Measurements from ENCODE around the gene INTS11. TPM values are rescaled to one million over a fixed set of nuclear protein-coding genes. Genes with fewer than 3 reads are reported as not detected.

The INTS11 gene
- total and polyA plus RNA-seq, 9 of the 15 experiments (the other 6 are each of a cell fraction or from before 2014, with no cell fraction given): 3.6 to 183 (median 110) TPM

- H3K9me1 ChIP-seq (ENCODE audit: control insufficient read depth, insufficient read depth, low read length): no peaks in the 10 kb centered on the region
- DNase-seq (ENCODE audit: extremely low read depth in 1 of 4, low spot score in 3 of 4): no peak
- H3K27me3 ChIP-seq (ENCODE audit: control insufficient read depth in 2 of 2, insufficient read depth in 2 of 2, low read length in 2 of 2): no peaks in the 10 kb centered on the region
- ATAC-seq: no peak
- no peaks in the 10 kb centered on the region for H3K36me3 ChIP-seq (ENCODE audit: control insufficient read depth, insufficient read depth, low read length)
- no peak overlapping the region for H3K4me3 ChIP-seq
- peaks cover 24 to 87% of the 10 kb centered on the region in 2 experiments for H3K4me1 ChIP-seq (replicated peaks in 1 of 2; ENCODE audit: control insufficient read depth in 2 of 2, insufficient read depth in 2 of 2, low read length in 2 of 2)
- no peak overlapping the region for H3K27ac ChIP-seq (ENCODE audit: extremely low read depth, low read depth, low read length)
- no peaks in the 10 kb centered on the region for H3K9me3 ChIP-seq (replicated peaks; ENCODE audit: control insufficient read depth, insufficient read depth, low read depth, low read length)
- H3K79me2 ChIP-seq (ENCODE audit: control insufficient read depth, insufficient read depth, low read length): peaks cover 10% of the 10 kb centered on the region; the same call in 2 of the 3 replicates
- ChIA-PET POLR2A (no interaction called here), CTCF (ENCODE audit: low intra/inter-chr PET ratio) (no interaction called here)
- in situ Hi-C loops (cut with MboI) (no loop called here), intact Hi-C loops (cut with micrococcal nuclease) (no loop called here)
- no peak overlapping the region for H3K4me2 ChIP-seq (ENCODE audit: insufficient read depth, low read length)
- no peak for FAIRE-seq
- no peak overlapping the region for H3K9ac ChIP-seq (ENCODE audit: insufficient read depth in 1 of 2, low read depth in 2 of 2, low read length in 2 of 2)
- H4K20me1 ChIP-seq (replicated peaks; ENCODE audit: control insufficient read depth, insufficient read depth, low read length): peaks cover 3% of the 10 kb centered on the region; the same call in 1 of the 2 replicates
- H2AFZ ChIP-seq (ENCODE audit: low read depth, low read length): no peak overlapping the region
- BruUV-seq (replicated peaks): no TSS peak
- WGBS (ENCODE audit: insufficient coverage, low coverage, missing lambda C conversion rate): 88% methylated on average over 28 of the region's 52 CpGs
- TF ChIP-seq RBFOX2 (IDR thresholded peaks at IDR 0.05; ENCODE audit: low read depth, low read length) (0 out of 2 replicates have a peak, but pooled peaks have one; percentile 5), PCBP1 (IDR thresholded peaks at IDR 0.05; ENCODE audit: low read depth, low read length, poor library complexity, severe bottlenecking) (peak; percentile 9), NR2C1 (IDR thresholded peaks at IDR 0.05) (no peak), NR2C1 (tag; IDR thresholded peaks at IDR 0.05) (no peak), POLR2G (IDR thresholded peaks at IDR 0.05; ENCODE audit: low read depth, low read length) (peak; percentile 27; the same call in 1 of the 2 replicates), KHSRP (IDR thresholded peaks at IDR 0.05) (no peak), SREBF2 (CRISPR knock-in tag; IDR thresholded peaks at IDR 0.05) (no peak)
- TF ChIP-seq, protein P1, sequence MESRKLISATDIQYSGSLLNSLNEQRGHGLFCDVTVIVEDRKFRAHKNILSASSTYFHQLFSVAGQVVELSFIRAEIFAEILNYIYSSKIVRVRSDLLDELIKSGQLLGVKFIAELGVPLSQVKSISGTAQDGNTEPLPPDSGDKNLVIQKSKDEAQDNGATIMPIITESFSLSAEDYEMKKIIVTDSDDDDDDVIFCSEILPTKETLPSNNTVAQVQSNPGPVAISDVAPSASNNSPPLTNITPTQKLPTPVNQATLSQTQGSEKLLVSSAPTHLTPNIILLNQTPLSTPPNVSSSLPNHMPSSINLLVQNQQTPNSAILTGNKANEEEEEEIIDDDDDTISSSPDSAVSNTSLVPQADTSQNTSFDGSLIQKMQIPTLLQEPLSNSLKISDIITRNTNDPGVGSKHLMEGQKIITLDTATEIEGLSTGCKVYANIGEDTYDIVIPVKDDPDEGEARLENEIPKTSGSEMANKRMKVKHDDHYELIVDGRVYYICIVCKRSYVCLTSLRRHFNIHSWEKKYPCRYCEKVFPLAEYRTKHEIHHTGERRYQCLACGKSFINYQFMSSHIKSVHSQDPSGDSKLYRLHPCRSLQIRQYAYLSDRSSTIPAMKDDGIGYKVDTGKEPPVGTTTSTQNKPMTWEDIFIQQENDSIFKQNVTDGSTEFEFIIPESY (CRISPR knock-in tag; IDR thresholded peaks at IDR 0.05): peak; percentile 86
- TF ChIP-seq, protein P2, sequence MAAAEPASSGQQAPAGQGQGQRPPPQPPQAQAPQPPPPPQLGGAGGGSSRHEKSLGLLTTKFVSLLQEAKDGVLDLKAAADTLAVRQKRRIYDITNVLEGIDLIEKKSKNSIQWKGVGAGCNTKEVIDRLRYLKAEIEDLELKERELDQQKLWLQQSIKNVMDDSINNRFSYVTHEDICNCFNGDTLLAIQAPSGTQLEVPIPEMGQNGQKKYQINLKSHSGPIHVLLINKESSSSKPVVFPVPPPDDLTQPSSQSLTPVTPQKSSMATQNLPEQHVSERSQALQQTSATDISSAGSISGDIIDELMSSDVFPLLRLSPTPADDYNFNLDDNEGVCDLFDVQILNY (CRISPR knock-in tag; IDR thresholded peaks at IDR 0.05): no peak
- TF ChIP-seq, protein P3, sequence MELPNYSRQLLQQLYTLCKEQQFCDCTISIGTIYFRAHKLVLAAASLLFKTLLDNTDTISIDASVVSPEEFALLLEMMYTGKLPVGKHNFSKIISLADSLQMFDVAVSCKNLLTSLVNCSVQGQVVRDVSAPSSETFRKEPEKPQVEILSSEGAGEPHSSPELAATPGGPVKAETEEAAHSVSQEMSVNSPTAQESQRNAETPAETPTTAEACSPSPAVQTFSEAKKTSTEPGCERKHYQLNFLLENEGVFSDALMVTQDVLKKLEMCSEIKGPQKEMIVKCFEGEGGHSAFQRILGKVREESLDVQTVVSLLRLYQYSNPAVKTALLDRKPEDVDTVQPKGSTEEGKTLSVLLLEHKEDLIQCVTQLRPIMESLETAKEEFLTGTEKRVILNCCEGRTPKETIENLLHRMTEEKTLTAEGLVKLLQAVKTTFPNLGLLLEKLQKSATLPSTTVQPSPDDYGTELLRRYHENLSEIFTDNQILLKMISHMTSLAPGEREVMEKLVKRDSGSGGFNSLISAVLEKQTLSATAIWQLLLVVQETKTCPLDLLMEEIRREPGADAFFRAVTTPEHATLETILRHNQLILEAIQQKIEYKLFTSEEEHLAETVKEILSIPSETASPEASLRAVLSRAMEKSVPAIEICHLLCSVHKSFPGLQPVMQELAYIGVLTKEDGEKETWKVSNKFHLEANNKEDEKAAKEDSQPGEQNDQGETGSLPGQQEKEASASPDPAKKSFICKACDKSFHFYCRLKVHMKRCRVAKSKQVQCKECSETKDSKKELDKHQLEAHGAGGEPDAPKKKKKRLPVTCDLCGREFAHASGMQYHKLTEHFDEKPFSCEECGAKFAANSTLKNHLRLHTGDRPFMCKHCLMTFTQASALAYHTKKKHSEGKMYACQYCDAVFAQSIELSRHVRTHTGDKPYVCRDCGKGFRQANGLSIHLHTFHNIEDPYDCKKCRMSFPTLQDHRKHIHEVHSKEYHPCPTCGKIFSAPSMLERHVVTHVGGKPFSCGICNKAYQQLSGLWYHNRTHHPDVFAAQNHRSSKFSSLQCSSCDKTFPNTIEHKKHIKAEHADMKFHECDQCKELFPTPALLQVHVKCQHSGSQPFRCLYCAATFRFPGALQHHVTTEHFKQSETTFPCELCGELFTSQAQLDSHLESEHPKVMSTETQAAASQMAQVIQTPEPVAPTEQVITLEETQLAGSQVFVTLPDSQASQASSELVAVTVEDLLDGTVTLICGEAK (IDR thresholded peaks at IDR 0.05): no peak
- TF ChIP-seq, protein P3 (CRISPR knock-in tag; IDR thresholded peaks at IDR 0.05): no peak
Observed at GRCh38 chr1:1355416-1355815, 31.0 kb upstream of the INTS11 start.

Measured in K562 (cell line).